ENCODE results near the gene SPEF1. TPM values are rescaled to one million over a fixed set of nuclear protein-coding genes. Genes with fewer than 3 reads are reported as not detected.

The SPEF1 gene
- total RNA-seq, 1 donor from 2014 or later, result 0.41 TPM

GRCh38 chr20:3767427-3768341 lies 13.6 kb downstream of the SPEF1 start, which contains the start of gene ADISSP:
ADISSP (minus strand) TSS chr20:3767753; CDS start chr20:3760100, 7,653 bp downstream.
- DNase-seq (ENCODE audit: low spot score in 2 of 2) (peak; percentile 99), FAIRE-seq (peak; percentile 64)

GRCh38 chr20:3767110-3767426 lies 14.2 kb downstream of the SPEF1 start:
- FAIRE-seq, result no peak
- no peak for DNase-seq (ENCODE audit: low spot score in 2 of 2)

- DNase-seq (ENCODE audit: low spot score in 2 of 2) (no peak), FAIRE-seq (no peak)
Observed at GRCh38 chr20:3766422-3767109, 14.7 kb downstream of the SPEF1 start.

- DNase-seq (ENCODE audit: low spot score in 2 of 2), result no peak
- FAIRE-seq, result no peak
Observed at GRCh38 chr20:3765171-3765882, 15.9 kb downstream of the SPEF1 start.

- no peak for DNase-seq (ENCODE audit: low spot score in 2 of 2)
- FAIRE-seq, result no peak
Observed at GRCh38 chr20:3764659-3765058, 16.6 kb downstream of the SPEF1 start.

GRCh38 chr20:3763671-3764601 lies 17.3 kb downstream of the SPEF1 start:
- FAIRE-seq, result no peak
- no peak for DNase-seq (ENCODE audit: low spot score in 2 of 2)

- FAIRE-seq, result no peak
- no peak for DNase-seq (ENCODE audit: low spot score in 2 of 2)
Observed at GRCh38 chr20:3760655-3761348, 20.4 kb downstream of the SPEF1 start.

GRCh38 chr20:3759884-3760283 lies 21.4 kb downstream of the SPEF1 start:
- FAIRE-seq, result no peak
- DNase-seq (ENCODE audit: low spot score in 2 of 2), result no peak

- FAIRE-seq, result no peak
Observed at GRCh38 chr20:3759316-3759823, 21.9 kb downstream of the SPEF1 start.

GRCh38 chr20:3758566-3758965 lies 22.7 kb downstream of the SPEF1 start:
- FAIRE-seq, result no peak
- no peak for DNase-seq (ENCODE audit: low spot score in 2 of 2)

More at GRCh38 chr20:3759316-3759823, 21.9 kb downstream of the SPEF1 start:
- DNase-seq (ENCODE audit: low spot score in 2 of 2), result no peak

GRCh38 chr20:3757268-3757667 lies 24.0 kb downstream of the SPEF1 start:
- FAIRE-seq (no peak), DNase-seq (ENCODE audit: low spot score in 2 of 2) (no peak)

GRCh38 chr20:3755814-3756480 lies 25.3 kb downstream of the SPEF1 start:
- DNase-seq (ENCODE audit: low spot score in 2 of 2), result no peak

GRCh38 chr20:3755269-3755668 lies 26.0 kb downstream of the SPEF1 start:
- DNase-seq (ENCODE audit: low spot score in 2 of 2), result no peak
- no peak for FAIRE-seq

More at GRCh38 chr20:3755814-3756480, 25.3 kb downstream of the SPEF1 start:
- FAIRE-seq, result no peak

GRCh38 chr20:3754276-3754630 lies 27.0 kb downstream of the SPEF1 start:
- FAIRE-seq, result no peak
- no peak for DNase-seq (ENCODE audit: low spot score in 2 of 2)

GRCh38 chr20:3753501-3754275 lies 27.6 kb downstream of the SPEF1 start:
- no peak for DNase-seq (ENCODE audit: low spot score in 2 of 2)
- no peak for FAIRE-seq

GRCh38 chr20:3753098-3753497 lies 28.1 kb downstream of the SPEF1 start:
- FAIRE-seq (no peak), DNase-seq (ENCODE audit: low spot score in 2 of 2) (peak; percentile 80 to 82)

- FAIRE-seq (no peak), DNase-seq (ENCODE audit: low spot score in 2 of 2) (no peak)
Observed at GRCh38 chr20:3752386-3752759, 28.9 kb downstream of the SPEF1 start.

Measured in frontal cortex (tissue), 4 donors.